SU-DHL-6 (cell line): ENCODE results near the gene PGAP6.
"Not testable (repeated sequence)": the region's sequence is repeated elsewhere in the genome, so short reads cannot be mapped to it uniquely, and the experiment has no call there.

Experiments used
- H2AFZ ChIP-seq: fragments of 200-600 bp; sonication (generic); 2 replicates; pipeline ENCODE4 v1.6.1; 2014; ENCODE audit warnings: low read depth, mild to moderate bottlenecking, moderate library complexity, mixed read lengths, antibody characterized with exemption, low read length; ENCODE audit not compliant: severe bottlenecking
- H3F3A ChIP-seq: fragments of 200-600 bp; shearing (Covaris generic); 2 replicates; pipeline ENCODE4 v1.6.0; 2016; ENCODE audit warnings: antibody characterized with exemption, mild to moderate bottlenecking; ENCODE audit not compliant: insufficient read depth
- H3K27ac ChIP-seq: fragments of 200-600 bp; sonication (generic); 2 replicates; pipeline ENCODE4 v1.5.1; 2016; ENCODE audit warnings: low read depth, mild to moderate bottlenecking, low read length, moderate library complexity, mixed read lengths
- H3K27me3 ChIP-seq: fragments of 200-600 bp; sonication (generic), shearing (Covaris generic); 2 replicates; pipeline ENCODE4 v1.6.0; 2014; ENCODE audit warnings: mild to moderate bottlenecking, low read length
- H3K36me3 ChIP-seq: fragments of 200-600 bp; sonication (generic); 2 replicates; pipeline ENCODE4 v1.6.1; 2014; ENCODE audit warnings: mild to moderate bottlenecking, low read length, mixed read lengths
- H3K4me2 ChIP-seq: fragments of 300-600, 200-600 bp; shearing (Covaris generic), sonication (generic); 2 replicates; pipeline ENCODE4 v1.6.0; 2014; ENCODE audit warnings: low read length, low read depth, mild to moderate bottlenecking; ENCODE audit not compliant: poor library complexity, severe bottlenecking
- H3K4me3 ChIP-seq: fragments of 200-600 bp; sonication (generic); 2 replicates; pipeline ENCODE4 v1.5.1; 2014; ENCODE audit warnings: antibody characterized with exemption, low read length, mild to moderate bottlenecking, mixed read lengths; ENCODE audit not compliant: insufficient read depth, poor library complexity, severe bottlenecking
- H3K79me2 ChIP-seq: fragments of 200-600 bp; sonication (generic); 2 replicates; pipeline ENCODE4 v1.6.1; 2014; ENCODE audit warnings: mild to moderate bottlenecking, low read length, moderate library complexity; ENCODE audit not compliant: insufficient read depth
- H3K9ac ChIP-seq: fragments of 200-600 bp; sonication (generic); 2 replicates; pipeline ENCODE4 v1.7.0; 2014; ENCODE audit warnings: mild to moderate bottlenecking, low read length
- H3K9me2 ChIP-seq: fragments of 200-600 bp; sonication (generic); replicated peaks from 2 replicates; pipeline ENCODE4 v1.6.1; 2014; ENCODE audit warnings: low read length; ENCODE audit not compliant: insufficient read depth
- H3K9me3 ChIP-seq: fragments of 200-600 bp; sonication (generic); 2 replicates; pipeline ENCODE4 v1.6.1; 2014; ENCODE audit warnings: low read length, mixed read lengths; ENCODE audit not compliant: insufficient read depth
- H4K20me1 ChIP-seq: fragments of 200-600 bp; sonication (generic); 2 replicates; pipeline ENCODE4 v1.6.1; 2014; ENCODE audit warnings: low read depth, mild to moderate bottlenecking, antibody characterized with exemption, low read length, moderate library complexity, mixed read lengths
- CTCF ChIP-seq: fragments of 200-600 bp; sonication (generic); IDR thresholded peaks from one replicate; pipeline ENCODE4 v1.5.1; 2017; ENCODE audit warnings: antibody characterized with exemption, mild to moderate bottlenecking, low read length, moderate library complexity; ENCODE audit not compliant: insufficient read depth, poor library complexity, severe bottlenecking
- EZH2phosphoT487 ChIP-seq: fragments of 200-600 bp; sonication (generic), shearing (Covaris generic); conservative IDR thresholded peaks from 2 replicates; pipeline ENCODE4 v1.6.1; 2018; ENCODE audit warnings: mild to moderate bottlenecking, antibody characterized with exemption, low read length, moderate library complexity, mixed read lengths

The PGAP6 gene

GRCh38 chr16:363110-363765 is 18.5 kb downstream of the PGAP6 start:
- H3K27me3 ChIP-seq, result no peaks in the 10 kb centered on the region
- H3K9me3 ChIP-seq, result no peaks in the 10 kb centered on the region
- H3F3A ChIP-seq, result no peaks in the 10 kb centered on the region
- no peaks in the 10 kb centered on the region for H3K9me2 ChIP-seq
- H3K4me3 ChIP-seq, result no peak overlapping the region
- H3K36me3 ChIP-seq, result no peaks in the 10 kb centered on the region
- no peak overlapping the region for H3K27ac ChIP-seq
- TF ChIP-seq CTCF (no peak), EZH2phosphoT487 (no peak)
- H3K9ac ChIP-seq, result no peak overlapping the region
- H3K79me2 ChIP-seq, result no peaks in the 10 kb centered on the region
- no peaks in the 10 kb centered on the region for H4K20me1 ChIP-seq
- H3K4me2 ChIP-seq, result no peak overlapping the region
- no peak overlapping the region for H2AFZ ChIP-seq

DNA sequence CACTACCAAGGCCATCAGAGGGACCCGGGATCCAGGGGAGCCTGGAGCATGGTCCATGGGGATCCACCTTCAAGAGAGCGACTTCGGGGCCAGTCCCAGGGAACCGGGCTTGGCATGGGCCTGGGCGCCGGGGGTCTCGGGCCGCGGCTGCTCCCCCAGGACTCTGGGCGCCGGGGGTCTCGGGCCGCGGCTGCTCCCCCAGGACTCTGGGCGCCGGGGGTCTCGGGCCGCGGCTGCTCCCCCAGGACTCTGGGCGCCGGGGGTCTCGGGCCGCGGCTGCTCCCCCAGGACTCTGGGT is 19.1 kb downstream of the PGAP6 start:
- not testable (repeated sequence) for H3K4me3 ChIP-seq, H3K9me2 ChIP-seq, H3F3A ChIP-seq, H2AFZ ChIP-seq, H3K27ac ChIP-seq, H3K27me3 ChIP-seq, H3K9me3 ChIP-seq, H3K36me3 ChIP-seq, H4K20me1 ChIP-seq, H3K79me2 ChIP-seq, H3K4me2 ChIP-seq, H3K9ac ChIP-seq

DNA sequence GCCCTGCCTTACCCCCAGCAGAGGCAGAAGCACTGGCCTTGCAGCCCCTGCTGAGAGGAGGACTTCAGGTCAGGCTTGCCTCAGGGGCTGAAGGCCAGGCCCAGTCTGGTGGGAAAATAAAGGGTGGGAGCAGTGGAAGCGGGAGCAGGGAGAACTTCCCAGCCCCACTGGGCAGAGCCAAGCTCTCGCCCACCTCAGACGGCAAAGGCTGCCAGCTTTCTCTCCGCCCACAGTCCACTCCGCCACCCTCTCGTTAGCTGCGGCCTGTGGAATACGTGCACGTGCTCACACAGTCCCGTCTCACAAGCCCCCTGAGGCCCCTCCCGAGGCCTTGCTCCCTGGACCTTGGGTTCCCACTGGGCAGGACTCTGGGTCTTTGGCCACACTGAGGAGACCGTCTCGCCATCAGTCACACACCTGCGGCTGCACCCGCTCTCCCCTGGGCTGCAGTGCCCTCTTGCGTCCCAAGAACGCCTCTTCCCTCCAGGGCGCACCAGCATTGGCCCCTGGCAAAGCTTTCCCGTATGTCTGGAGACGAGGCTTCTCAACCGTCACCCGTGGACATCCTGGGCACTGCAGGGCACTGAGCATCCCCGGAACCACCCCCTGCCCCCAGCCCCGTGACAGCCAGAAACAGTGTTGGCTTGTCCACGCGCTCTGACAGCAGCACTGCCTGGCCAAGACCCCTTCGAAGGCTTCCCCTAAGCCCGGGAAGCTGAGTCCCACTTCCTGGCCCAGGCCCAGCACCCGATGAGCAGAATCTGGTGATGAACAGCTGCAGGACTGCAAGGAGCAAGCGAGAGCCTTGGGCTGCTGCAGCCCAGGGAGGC is 19.7 kb downstream of the PGAP6 start:
- H3K4me3 ChIP-seq, result no peak overlapping the region
- TF ChIP-seq EZH2phosphoT487 (no peak), CTCF (peak; percentile 62)
- no peak overlapping the region for H2AFZ ChIP-seq
- no peak overlapping the region for H3K9ac ChIP-seq
- no peaks in the 10 kb centered on the region for H3K79me2 ChIP-seq
- no peaks in the 10 kb centered on the region for H3K9me3 ChIP-seq
- H3K9me2 ChIP-seq, result no peaks in the 10 kb centered on the region
- no peaks in the 10 kb centered on the region for H3K36me3 ChIP-seq
- H3K27me3 ChIP-seq, result no peaks in the 10 kb centered on the region
- H4K20me1 ChIP-seq, result no peaks in the 10 kb centered on the region
- H3K27ac ChIP-seq, result no peak overlapping the region
- H3K4me2 ChIP-seq, result peak overlapping the region; percentile 24
- no peaks in the 10 kb centered on the region for H3F3A ChIP-seq

GRCh38 chr16:361341-361871 is 20.4 kb downstream of the PGAP6 start:
- Histone ChIP-seq H3K4me3 (no peak overlapping the region), H3K36me3 (no peaks in the 10 kb centered on the region), H4K20me1 (no peaks in the 10 kb centered on the region), H3K4me2 (no peak overlapping the region), H3K9ac (no peak overlapping the region), H3K9me2 (no peaks in the 10 kb centered on the region), H3K27ac (no peak overlapping the region), H3F3A (no peaks in the 10 kb centered on the region), H3K9me3 (no peaks in the 10 kb centered on the region), H3K79me2 (no peaks in the 10 kb centered on the region), H3K27me3 (no peaks in the 10 kb centered on the region), H2AFZ (no peak overlapping the region)
- no peak for TF ChIP-seq CTCF
- no peak for TF ChIP-seq EZH2phosphoT487
